Measurements from ENCODE around the gene ASTN2. TPM values are rescaled to one million over a fixed set of nuclear protein-coding genes. Genes with fewer than 3 reads are reported as not detected.

ASTN2 gene
- total and polyA plus RNA-seq, 9 of the 15 experiments (the other 6 are each of a cell fraction or from before 2014, with no cell fraction given): 0.56 to 3.5 (median 1.9) TPM

- Histone ChIP-seq H3K9ac (ENCODE audit: insufficient read depth in 1 of 2, low read depth in 2 of 2, low read length in 2 of 2) (no peak overlapping the region), H3K79me2 (ENCODE audit: control insufficient read depth, insufficient read depth, low read length) (no peaks in the 10 kb centered on the region), H3K9me3 (replicated peaks; ENCODE audit: control insufficient read depth, insufficient read depth, low read depth, low read length) (no peaks in the 10 kb centered on the region), H3K36me3 (ENCODE audit: control insufficient read depth, insufficient read depth, low read length) (no peaks in the 10 kb centered on the region), H3K4me2 (ENCODE audit: insufficient read depth, low read length) (no peak overlapping the region), H3K27ac (ENCODE audit: extremely low read depth, low read depth, low read length) (no peak overlapping the region), H3K4me3 (no peak overlapping the region), H3K9me1 (ENCODE audit: control insufficient read depth, insufficient read depth, low read length) (no peaks in the 10 kb centered on the region), H4K20me1 (replicated peaks; ENCODE audit: control insufficient read depth, insufficient read depth, low read length) (no peaks in the 10 kb centered on the region), H3K4me1 (replicated peaks in 1 of 2; ENCODE audit: control insufficient read depth in 2 of 2, insufficient read depth in 2 of 2, low read length in 2 of 2) (no peaks in the 10 kb centered on the region), H3K27me3 (ENCODE audit: control insufficient read depth in 2 of 2, insufficient read depth in 2 of 2, low read length in 2 of 2) (no peaks in the 10 kb centered on the region), H2AFZ (ENCODE audit: low read depth, low read length) (no peak overlapping the region)
- BruUV-seq (replicated peaks): no TSS peak
- in situ Hi-C loops (cut with MboI): no loop called here
- ChIA-PET POLR2A (no interaction called here), CTCF (ENCODE audit: low intra/inter-chr PET ratio) (no interaction called here)
- intact Hi-C loops (cut with micrococcal nuclease): no loop called here
- DNase-seq (ENCODE audit: extremely low read depth in 1 of 4, low spot score in 3 of 4) (no peak), ATAC-seq (no peak), FAIRE-seq (no peak)
- 1% methylated on average over 6 of the region's 6 CpGs for WGBS (ENCODE audit: insufficient coverage, low coverage, missing lambda C conversion rate)
- TF ChIP-seq ZNF518B (CRISPR knock-in tag; IDR thresholded peaks at IDR 0.05): no peak
- no peak for TF ChIP-seq ZC3H8 (IDR thresholded peaks at IDR 0.05)
- no peak for TF ChIP-seq KLF13 (tag; IDR thresholded peaks at IDR 0.05; ENCODE audit: borderline replicate concordance, low read depth)
- TF ChIP-seq SREBF2 (CRISPR knock-in tag; IDR thresholded peaks at IDR 0.05): no peak
- no peak for TF ChIP-seq ZNF639 (CRISPR knock-in tag; conservative IDR thresholded peaks at IDR 0.05 in 1 of 2, IDR thresholded peaks at IDR 0.05 in 1 of 2)
- no peak for TF ChIP-seq DDX20 (tag; IDR thresholded peaks at IDR 0.05; ENCODE audit: low read depth)
- TF ChIP-seq TRIM25 (IDR thresholded peaks at IDR 0.05; ENCODE audit: borderline replicate concordance): no peak
- TF ChIP-seq NR1H2 (CRISPR knock-in tag; IDR thresholded peaks at IDR 0.05): no peak
- no peak for TF ChIP-seq HMGXB4 (CRISPR knock-in tag; IDR thresholded peaks at IDR 0.05)
- TF ChIP-seq ZBTB49 (CRISPR knock-in tag; IDR thresholded peaks at IDR 0.05; ENCODE audit: borderline replicate concordance): no peak
Measured at GRCh38 chr9:117018966-117019617, 395.8 kb downstream of the ASTN2 start.

Data from K562 (cell line).